Endometrium (tissue), 2 donors: ENCODE results near the gene ANKRD7.
A peak's percentile ranks its signal among the peaks of the same experiment; 100 is the strongest.
"Not testable (repeated sequence)": the region's sequence is repeated elsewhere in the genome, so short reads cannot be mapped to it uniquely, and the experiment has no call there.

Experiments
- FAIRE-seq: peaks from 2 replicates; lab custom pipeline; 2012; peaks lifted over from hg19 to GRCh38; lab: Jason Lieb, UNC
- donor health status: control.
- donor health status: control.

Gene ANKRD7

DNA sequence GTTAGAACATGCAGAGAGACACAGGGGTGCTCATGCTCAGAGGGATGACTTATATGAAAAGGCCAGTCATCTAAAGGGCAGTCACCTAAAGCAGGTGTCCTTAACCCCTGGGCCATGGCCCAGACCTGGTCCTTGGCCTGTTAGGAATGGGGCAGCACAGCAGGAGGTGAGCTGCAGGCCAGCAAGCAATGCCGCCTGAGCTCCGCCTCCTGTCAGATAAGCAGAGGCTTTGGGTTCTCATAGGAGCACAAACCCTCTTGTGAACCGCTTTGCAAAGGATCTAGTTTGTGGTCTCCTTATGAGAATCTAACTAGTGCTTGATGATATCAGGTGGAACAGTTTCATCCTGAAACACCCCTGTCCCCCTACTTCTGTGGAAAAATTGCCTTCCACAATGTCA lies 14.5 kb downstream of the ANKRD7 start:
- FAIRE-seq, result no peak

DNA sequence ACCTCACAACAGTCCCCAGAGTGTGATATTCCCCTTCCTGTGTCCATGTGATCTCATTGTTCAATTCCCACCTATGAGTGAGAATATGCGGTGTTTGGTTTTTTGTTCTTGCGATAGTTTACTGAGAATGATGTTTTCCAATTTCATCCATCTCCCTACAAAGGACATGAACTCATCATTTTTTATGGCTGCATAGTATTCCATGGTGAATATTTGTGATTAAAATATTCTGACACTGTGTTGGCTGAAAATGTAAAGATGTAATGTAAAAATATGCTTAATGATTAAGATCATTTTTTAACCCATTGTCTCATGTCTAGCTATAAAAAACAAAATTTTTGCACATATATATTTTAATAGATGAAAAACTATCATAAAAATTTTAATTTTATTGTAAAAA lies 15.8 kb downstream of the ANKRD7 start:
- FAIRE-seq, result not testable (repeated sequence)

DNA sequence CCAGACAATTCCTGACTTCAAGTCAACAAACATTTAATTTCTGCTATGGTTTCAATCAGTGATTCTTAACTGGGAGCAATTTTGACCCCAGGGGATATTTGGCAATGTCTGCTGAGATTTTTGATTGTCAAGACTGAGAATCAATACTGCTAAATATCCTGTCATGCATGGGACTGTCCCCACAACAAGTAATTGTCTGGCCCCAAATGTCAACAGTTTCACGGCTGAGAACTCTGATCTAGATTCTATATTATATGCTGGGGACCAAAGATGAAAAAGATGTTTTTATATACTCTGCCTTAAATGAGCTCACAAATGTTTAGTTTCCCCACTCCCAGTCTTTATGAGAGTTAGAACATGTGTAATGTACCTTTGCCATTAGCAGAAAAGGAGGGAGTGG lies 19.2 kb downstream of the ANKRD7 start:
- FAIRE-seq, result no peak

DNA sequence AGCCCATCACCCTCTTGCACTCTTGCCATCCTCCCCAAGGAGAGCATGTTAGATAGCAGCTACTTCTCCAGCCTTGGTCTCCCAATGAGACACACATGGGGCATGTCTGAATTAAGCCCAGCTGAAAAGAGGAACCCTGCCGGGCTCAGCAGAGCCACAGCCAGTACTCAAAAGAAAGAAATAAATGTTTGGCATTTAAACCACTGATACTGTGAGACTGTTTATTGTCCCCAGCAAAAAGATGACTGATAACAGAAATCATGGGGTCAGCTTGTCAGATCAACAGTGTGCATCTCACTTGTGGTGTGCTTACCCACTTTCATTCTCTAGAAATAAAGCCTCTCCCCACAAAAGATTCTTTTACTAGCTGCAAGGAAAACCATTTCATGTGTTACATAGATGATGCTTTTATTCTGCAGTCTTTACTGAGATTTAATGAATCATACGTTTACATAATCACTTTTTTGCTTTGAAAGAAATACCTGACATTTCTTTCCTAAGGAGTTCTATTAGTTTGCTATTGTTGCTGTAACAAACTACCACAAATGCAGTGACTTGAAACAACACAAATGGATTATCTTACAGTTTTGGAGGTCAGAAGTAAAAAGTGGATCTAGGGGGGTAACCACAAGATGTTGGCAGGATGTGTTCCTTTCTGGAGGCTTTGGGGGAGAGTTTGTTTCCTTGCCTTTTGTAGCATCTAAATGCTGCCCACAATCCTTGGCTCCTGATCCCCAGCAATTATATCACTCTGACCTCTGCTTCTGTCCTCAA lies 20.9 kb downstream of the ANKRD7 start:
- no peak for FAIRE-seq

DNA sequence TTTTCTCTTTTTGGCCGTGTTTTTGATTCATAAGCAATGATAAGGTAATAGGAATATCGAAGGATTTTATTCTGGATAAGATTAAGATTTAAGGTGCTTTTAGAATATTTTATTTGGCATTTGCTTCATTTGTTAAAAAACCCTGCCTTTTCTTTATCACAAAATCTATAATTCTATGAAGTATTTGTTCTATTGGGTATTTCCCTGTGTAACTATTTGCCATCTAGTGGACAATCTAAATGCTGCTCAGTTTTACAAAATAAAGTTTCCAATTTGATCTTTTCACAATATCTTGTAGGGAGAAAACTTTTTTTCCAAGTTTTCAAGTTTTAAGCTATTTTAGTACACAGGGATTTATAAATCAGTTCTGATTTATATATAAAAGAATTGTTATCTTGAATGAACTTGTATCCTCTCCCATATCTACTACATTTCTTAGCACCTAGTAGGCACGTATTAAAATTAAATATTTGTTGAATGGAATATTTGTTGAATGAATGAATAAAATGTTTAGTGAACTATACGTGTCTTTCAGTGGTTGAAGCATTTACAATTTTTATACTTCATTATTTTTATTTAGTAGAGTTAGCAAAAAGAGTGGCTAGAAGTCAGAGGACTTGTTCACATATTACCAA lies 26.5 kb downstream of the ANKRD7 start:
- peak; percentile 31 for FAIRE-seq

DNA sequence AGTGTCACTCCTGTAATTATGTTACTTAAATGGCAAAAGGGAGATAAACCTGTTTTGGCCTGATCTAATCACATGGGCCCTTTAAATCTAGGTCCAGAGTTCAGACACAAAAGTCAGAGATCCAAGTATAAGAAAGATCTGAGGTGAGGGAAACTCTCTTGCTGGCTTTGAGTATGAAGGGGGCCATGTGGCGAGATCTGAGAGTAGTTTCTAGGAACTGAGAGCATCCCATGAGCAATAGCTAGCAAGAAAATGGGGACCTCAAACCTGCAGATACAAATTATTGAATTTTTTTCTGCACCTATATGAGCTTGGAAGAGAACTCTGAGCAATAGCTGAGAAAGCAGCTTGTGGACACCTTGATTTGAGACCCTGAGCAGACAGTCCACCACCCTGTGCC lies 27.6 kb downstream of the ANKRD7 start:
- no peak for FAIRE-seq

DNA sequence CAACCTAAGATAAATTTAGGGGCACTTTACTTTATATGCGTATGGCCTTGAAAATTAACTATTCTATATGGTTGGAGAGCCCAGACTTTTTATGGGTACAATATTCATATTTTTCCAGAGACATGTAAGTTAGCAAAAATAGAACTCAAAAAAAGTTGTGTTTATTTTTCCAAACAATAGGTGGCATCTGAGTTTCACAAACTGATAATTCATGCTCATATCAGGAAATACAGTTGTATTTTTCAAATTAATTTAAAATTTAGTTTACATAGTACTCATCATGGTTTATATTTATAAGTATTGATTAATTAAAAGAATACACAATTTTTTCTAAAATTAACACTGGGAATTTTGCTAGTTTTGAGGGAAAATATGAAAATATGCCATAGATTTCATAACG lies 34.6 kb downstream of the ANKRD7 start:
- FAIRE-seq, result peak; percentile 89

DNA sequence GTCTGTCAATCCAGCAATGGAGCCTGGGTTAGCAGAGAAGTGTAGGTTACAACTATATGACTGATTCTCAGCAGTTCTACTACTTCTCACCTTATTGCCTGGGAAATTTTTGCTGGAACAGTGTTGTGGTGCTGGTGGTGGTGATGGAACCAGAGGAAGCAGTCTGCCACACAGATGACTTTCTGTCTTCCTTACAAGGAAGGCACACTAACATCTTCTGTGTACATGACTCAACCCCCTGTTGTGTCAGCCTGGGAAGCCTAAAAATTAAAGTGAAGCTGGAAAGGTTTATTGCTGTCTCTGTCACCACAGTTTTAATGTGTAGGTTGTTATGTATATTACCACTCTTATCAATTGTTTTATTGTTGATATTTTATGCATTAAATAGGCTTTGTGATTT lies 40.3 kb downstream of the ANKRD7 start:
- no peak for FAIRE-seq

DNA sequence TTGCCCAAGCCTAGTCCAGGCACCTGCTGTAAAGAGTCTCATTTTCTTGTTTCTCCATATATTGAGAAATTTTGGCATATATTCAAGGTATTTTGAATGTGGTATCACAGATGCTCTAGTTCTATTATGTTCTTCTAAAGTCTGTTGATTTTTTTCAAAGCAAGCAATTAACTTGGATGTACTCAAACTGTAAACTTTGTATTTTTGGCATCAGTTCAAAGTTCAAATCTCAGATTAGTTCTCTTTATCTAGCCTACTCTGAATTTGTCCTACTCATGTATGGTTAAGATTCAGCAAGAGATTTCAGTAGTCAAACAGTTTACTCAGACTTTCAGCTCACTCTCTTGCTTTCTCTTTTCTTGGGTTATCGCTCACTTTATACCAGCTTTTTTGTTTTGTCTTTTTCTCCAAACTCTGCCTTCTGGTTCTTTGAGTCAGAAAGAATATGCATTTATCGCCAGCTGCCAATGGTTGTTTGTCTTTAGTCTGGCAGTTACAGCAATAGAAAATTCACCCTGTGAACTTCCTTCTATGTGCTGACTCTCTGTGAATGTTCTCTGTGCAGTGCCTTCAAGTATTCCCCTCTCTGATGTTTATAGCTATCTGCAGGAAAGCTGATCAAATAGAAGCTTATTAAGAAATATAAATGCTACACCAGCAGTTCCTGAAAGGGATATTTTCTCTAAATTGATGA lies 56.0 kb downstream of the ANKRD7 start:
- FAIRE-seq, result no peak

DNA sequence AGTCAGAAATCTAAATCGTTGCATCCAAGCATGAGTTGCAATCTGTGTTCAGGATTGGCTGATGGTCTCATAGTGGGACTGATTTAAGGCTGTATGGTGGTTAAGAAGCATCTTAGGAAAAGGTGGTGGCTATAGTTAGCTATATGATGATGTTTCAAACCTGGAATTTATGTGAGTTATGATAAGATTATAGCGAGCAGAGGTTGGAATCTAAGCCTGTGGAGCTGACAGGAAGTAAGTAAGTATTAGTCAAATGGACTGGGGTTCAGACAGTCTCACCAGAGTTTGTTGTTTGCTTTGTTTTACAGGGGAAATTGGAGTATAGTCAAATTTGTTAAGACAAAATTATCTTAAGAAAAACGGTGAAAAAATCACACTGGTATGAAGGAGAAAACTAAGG lies 56.7 kb downstream of the ANKRD7 start:
- no peak for FAIRE-seq

DNA sequence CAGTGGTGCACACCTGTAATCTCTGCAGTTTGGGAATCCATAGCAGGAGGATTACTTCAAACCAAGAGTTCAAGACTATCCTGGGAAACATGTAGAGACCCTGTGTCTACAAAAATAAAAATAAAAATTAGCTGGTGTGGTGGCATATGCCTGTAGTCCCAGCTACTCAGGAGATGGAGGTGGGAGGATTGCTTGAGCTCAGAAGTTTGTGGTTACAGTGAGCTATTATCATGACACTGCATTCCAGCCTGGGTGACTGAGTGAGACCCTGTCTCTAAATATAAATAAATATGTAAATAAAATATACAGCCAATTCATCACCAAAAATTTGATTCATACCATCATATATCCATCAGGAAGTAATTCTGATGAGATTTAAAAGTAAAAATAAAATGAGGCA lies 60.9 kb downstream of the ANKRD7 start:
- FAIRE-seq, result no peak

DNA sequence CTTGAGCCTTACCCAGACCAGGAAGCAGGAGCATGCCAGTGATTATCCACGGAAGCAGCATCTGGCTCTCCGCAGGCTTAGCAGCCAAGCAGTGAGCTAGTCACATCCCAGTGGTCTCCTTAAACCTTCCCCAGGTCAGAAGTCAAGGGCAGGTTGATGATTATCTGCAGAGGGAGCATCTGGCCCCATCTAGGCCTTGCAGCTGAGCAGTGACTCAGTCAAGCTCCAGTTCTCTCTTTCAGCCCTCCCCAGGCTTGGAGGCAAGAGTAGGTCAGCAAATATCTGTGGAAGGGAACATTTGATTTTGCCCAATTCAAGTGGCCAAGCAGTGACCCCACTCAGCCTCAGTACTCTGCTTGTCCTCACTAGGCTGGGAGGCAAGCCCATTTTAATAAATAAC lies 61.6 kb downstream of the ANKRD7 start:
- FAIRE-seq, result no peak

DNA sequence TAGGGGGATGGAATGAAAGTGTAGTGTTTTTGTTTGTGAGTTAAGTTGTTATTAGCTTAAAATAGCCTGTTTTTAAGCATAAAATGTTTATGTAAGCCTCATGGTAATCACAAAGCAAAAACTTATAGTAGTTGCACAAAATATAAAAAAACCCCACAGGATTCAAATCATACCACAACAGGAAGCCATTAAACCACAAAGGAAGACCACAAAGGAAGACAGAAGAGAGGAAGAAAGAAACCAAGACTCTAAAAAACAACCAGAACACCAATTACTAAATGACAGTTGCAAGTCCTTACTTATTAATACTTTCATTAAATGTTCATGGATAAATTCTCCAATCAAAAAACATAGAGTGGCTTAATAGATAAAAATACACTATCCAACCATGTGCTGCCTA lies 63.6 kb downstream of the ANKRD7 start:
- no peak for FAIRE-seq

DNA sequence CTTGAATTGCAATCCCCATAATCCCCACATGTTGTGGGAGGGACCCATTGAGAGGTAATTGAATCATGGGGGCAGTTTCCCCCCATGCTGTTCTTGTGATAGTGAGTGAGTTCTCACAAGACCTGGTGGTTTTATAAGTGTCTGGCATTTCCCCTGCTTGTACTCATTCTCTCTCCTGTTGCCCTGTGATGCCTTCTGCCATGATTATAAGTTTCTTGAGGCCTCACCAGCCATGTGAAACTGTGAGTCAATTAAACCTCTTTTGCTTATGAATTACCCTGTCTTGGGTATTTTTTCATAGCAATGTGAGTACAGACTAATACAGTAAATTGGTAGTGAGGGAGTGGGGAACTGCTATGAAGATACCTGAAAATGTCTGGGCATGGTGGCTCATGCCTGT lies 65.0 kb downstream of the ANKRD7 start:
- FAIRE-seq, result no peak
